ENCODE results near the gene SORL1-AS1.
A peak's percentile ranks its signal among the peaks of the same experiment; 100 is the strongest.

SORL1-AS1 gene

GRCh38 chr11:121452609-121453150 is at the start of gene SORL1-AS1:
SORL1-AS1 (minus strand) TSS chr11:121452967.
- DNase-seq (peak; percentile 18 to 29 (median 19)), ATAC-seq (peak; percentile 28)
- Histone ChIP-seq H3K27ac (peak within 1 kb of the TSS; percentile 52 to 79 (median 67)), H3K9me3 (no peaks in the 10 kb centered on the region), H3K4me1 (peaks cover 5% of the 10 kb centered on the region), H3K4me3 (peak within 1 kb of the TSS; percentile 2 to 65), H3K27me3 (no peaks in the 10 kb centered on the region), H3K36me3 (replicated peaks in 1 of 2; ENCODE audit: insufficient read depth in 1 of 2, low read depth in 2 of 2) (no peaks in the 10 kb centered on the region)
- TF ChIP-seq POLR2A (IDR thresholded peaks at IDR 0.05) = no peak
- no peak for TF ChIP-seq CTCF (IDR thresholded peaks at IDR 0.05)
- WGBS, 2 donors = 3 to 5% methylated on average over 21 of the region's 21 CpGs
- intact Hi-C loops (cut with DNase I) = no loop called here

- 35 to 50% methylated on average over 1 of the region's 1 CpG for WGBS, 2 donors
- intact Hi-C loops (cut with DNase I) = no loop called here
Measured at GRCh38 chr11:121500717-121501116, 48.0 kb upstream of the SORL1-AS1 start.

GRCh38 chr11:121500275-121500674 is 47.5 kb upstream of the SORL1-AS1 start:
- intact Hi-C loops (cut with DNase I) = no loop called here
- DNase-seq = no peak
- no peak for ATAC-seq
- no peaks in the 10 kb centered on the region for H3K9me3 ChIP-seq
- TF ChIP-seq CTCF (IDR thresholded peaks at IDR 0.05) (no peak), POLR2A (IDR thresholded peaks at IDR 0.05) (no peak)
- H3K36me3 ChIP-seq (replicated peaks in 1 of 2; ENCODE audit: insufficient read depth in 1 of 2, low read depth in 2 of 2) = no peaks in the 10 kb centered on the region
- H3K27ac ChIP-seq = no peak overlapping the region
- H3K4me1 ChIP-seq = no peaks in the 10 kb centered on the region
- 58 to 83% methylated on average over 2 of the region's 2 CpGs for WGBS, 2 donors
- H3K4me3 ChIP-seq = no peak overlapping the region
- H3K27me3 ChIP-seq = no peaks in the 10 kb centered on the region

More at GRCh38 chr11:121500717-121501116, 48.0 kb upstream of the SORL1-AS1 start:
- no peak for DNase-seq
- no peak overlapping the region for H3K4me3 ChIP-seq
- no peaks in the 10 kb centered on the region for H3K4me1 ChIP-seq
- ATAC-seq = no peak
- H3K9me3 ChIP-seq = no peaks in the 10 kb centered on the region
- H3K27me3 ChIP-seq = no peaks in the 10 kb centered on the region
- TF ChIP-seq CTCF (IDR thresholded peaks at IDR 0.05) = no peak
- TF ChIP-seq POLR2A (IDR thresholded peaks at IDR 0.05) = no peak
- H3K36me3 ChIP-seq (replicated peaks in 1 of 2; ENCODE audit: insufficient read depth in 1 of 2, low read depth in 2 of 2) = no peaks in the 10 kb centered on the region
- no peak overlapping the region for H3K27ac ChIP-seq

- no peak for TF ChIP-seq CTCF (IDR thresholded peaks at IDR 0.05)
- no peak for TF ChIP-seq POLR2A (IDR thresholded peaks at IDR 0.05)
- H3K27me3 ChIP-seq = no peaks in the 10 kb centered on the region
- no peak overlapping the region for H3K4me3 ChIP-seq
- H3K4me1 ChIP-seq = no peaks in the 10 kb centered on the region
- ATAC-seq (no peak), DNase-seq (no peak)
- intact Hi-C loops (cut with DNase I) = no loop called here
- 16 to 26% methylated on average over 2 of the region's 2 CpGs for whole genome bisulfite sequencing, 2 donors
- no peak overlapping the region for H3K27ac ChIP-seq
- no peaks in the 10 kb centered on the region for H3K9me3 ChIP-seq
- H3K36me3 ChIP-seq (replicated peaks in 1 of 2; ENCODE audit: insufficient read depth in 1 of 2, low read depth in 2 of 2) = no peaks in the 10 kb centered on the region
Measured at GRCh38 chr11:121499405-121499804, 46.6 kb upstream of the SORL1-AS1 start.
